Measurements from ENCODE around the gene CLDN24.

- no peak for TF ChIP-seq CTCF (conservative IDR thresholded peaks at IDR 0.05 in 1 of 2, IDR thresholded peaks at IDR 0.05 in 1 of 2; ENCODE audit: low read depth in 1 of 2, low read length in 2 of 2)
- no peak for TF ChIP-seq EZH2 (IDR thresholded peaks at IDR 0.05; ENCODE audit: low read length, missing control alignments)
Observed at GRCh38 chr4:183299464-183299863, 22.8 kb downstream of the CLDN24 start.
